ENCODE measurements around the gene PRDM11.

DNA sequence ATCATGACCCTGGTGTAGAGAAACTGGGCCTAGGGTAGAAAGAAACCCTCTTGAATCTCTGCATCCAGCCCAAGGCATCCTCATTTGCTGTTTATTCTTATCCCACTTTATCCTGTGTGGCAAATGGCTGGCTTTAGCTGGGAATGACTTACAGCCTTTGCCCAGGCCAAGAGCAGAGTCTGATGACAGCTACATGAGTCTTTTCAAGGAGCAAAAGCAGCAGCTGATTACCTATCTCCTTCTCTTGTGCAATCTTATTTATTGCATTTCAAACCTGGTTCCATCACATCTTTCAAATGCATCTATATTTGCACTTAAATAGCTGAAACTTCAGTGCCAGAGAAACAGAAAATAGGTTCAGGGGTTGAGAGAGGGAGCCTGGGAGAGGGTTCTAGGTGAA is 113.6 kb downstream of the PRDM11 start:
- TF ChIP-seq EZH2 (IDR thresholded peaks at IDR 0.05) = no peak
- TF ChIP-seq POLR2AphosphoS5 (IDR thresholded peaks at IDR 0.05; ENCODE audit: borderline replicate concordance, low read depth, low read length) = no peak

Measured in SK-N-MC (cell line).